Liver (tissue), 9 donors: ENCODE data around the gene COMMD6. TPM values are rescaled to one million over a fixed set of nuclear protein-coding genes. Genes with fewer than 3 reads are reported as not detected.

Source experiments
- DNase-seq: peaks from one replicate; pipeline ENCODE4 v3.0.0-alpha.2; 2017; ENCODE audit warnings: low spot score
- H3K27ac ChIP-seq, 2 donors: one replicate each; pipeline ENCODE4 v1.7.0; 2013; ENCODE audit warnings: inconsistent platforms in 2 of 2, low read length in 2 of 2, control low read depth in 1 of 2, low read depth in 1 of 2, mild to moderate bottlenecking in 1 of 2
- H3K27me3 ChIP-seq, 4 donors: one replicate each; pipeline versions ENCODE4 v1.6.1 to v1.7.0; 2013; ENCODE audit warnings: low read length in 3 of 4, inconsistent platforms in 1 of 4, mild to moderate bottlenecking in 1 of 4, moderate library complexity in 1 of 4; ENCODE audit not compliant: control insufficient read depth in 4 of 4, insufficient read depth in 4 of 4
- H3K36me3 ChIP-seq, 4 donors: one replicate each; pipeline versions ENCODE4 v1.6.1 to v1.7.0; 2013; ENCODE audit warnings: low read length in 3 of 4, mild to moderate bottlenecking in 3 of 4, low read depth in 1 of 4, moderate library complexity in 1 of 4; ENCODE audit not compliant: control insufficient read depth in 4 of 4, insufficient read depth in 3 of 4
- H3K4me1 ChIP-seq, 4 donors: one replicate each; pipeline versions ENCODE4 v1.6.1 to v1.7.0; 2013; ENCODE audit warnings: low read length in 3 of 4, mild to moderate bottlenecking in 3 of 4, moderate library complexity in 1 of 4; ENCODE audit not compliant: control insufficient read depth in 4 of 4, insufficient read depth in 4 of 4
- H3K4me3 ChIP-seq, 3 donors: one replicate each; pipeline versions ENCODE4 v1.6.1 to v1.7.0; 2013; ENCODE audit warnings: low read length in 3 of 3, control low read depth in 1 of 3, low read depth in 1 of 3, mild to moderate bottlenecking in 1 of 3
- H3K9ac ChIP-seq, 2 donors: one replicate each; pipeline ENCODE4 v1.7.0; 2013; ENCODE audit warnings: low read length in 2 of 2, mild to moderate bottlenecking in 2 of 2, moderate library complexity in 2 of 2, control low read depth in 1 of 2, low read depth in 1 of 2
- H3K9me3 ChIP-seq, 4 donors: one replicate each; pipeline versions ENCODE4 v1.6.1 to v1.7.0; 2013; ENCODE audit warnings: low read length in 3 of 4; ENCODE audit not compliant: control insufficient read depth in 4 of 4
- ATF3 ChIP-seq: IDR thresholded peaks from 2 replicates; pipeline ENCODE4 v1.6.1; 2016; ENCODE audit warnings: antibody characterized with exemption
- CTCF ChIP-seq: fragments of 150-350 bp; IDR thresholded peaks from 2 replicates; pipeline ENCODE4 v1.5.1; 2017; ENCODE audit warnings: improper control_type of control experiment, low read depth, low read length; ENCODE audit not compliant: missing input control
- EGR1 ChIP-seq, 2 donors: IDR thresholded peaks; 2 replicates each; pipeline ENCODE4 v1.6.1; 2016 to 2018; ENCODE audit warnings: antibody characterized with exemption in 2 of 2, low read depth in 2 of 2
- FOXA1 ChIP-seq: IDR thresholded peaks from 2 replicates; pipeline ENCODE4 v1.6.1; 2016; ENCODE audit warnings: antibody characterized with exemption
- FOXA2 ChIP-seq: IDR thresholded peaks from 2 replicates; pipeline ENCODE4 v1.6.1; 2016; ENCODE audit warnings: antibody characterized with exemption
- GABPA ChIP-seq, 2 donors: IDR thresholded peaks in 1 of 2; conservative IDR thresholded peaks in 1 of 2; 2 replicates each; pipeline ENCODE4 v1.6.1; 2016; ENCODE audit warnings: antibody characterized with exemption in 2 of 2, mild to moderate bottlenecking in 1 of 2, moderate library complexity in 1 of 2
- HNF4A ChIP-seq, 2 donors: conservative IDR thresholded peaks; 2 replicates each; pipeline ENCODE4 v1.6.1; 2016; ENCODE audit warnings: antibody characterized with exemption in 2 of 2, mild to moderate bottlenecking in 2 of 2
- HNF4G ChIP-seq: IDR thresholded peaks from 2 replicates; pipeline ENCODE4 v1.6.1; 2016; ENCODE audit warnings: antibody characterized with exemption
- JUND ChIP-seq, 2 donors: IDR thresholded peaks; 2 replicates each; pipeline ENCODE4 v1.6.1; 2016; ENCODE audit warnings: antibody characterized with exemption in 2 of 2
- MAX ChIP-seq: IDR thresholded peaks from 2 replicates; pipeline ENCODE4 v1.6.1; 2016; ENCODE audit warnings: antibody characterized with exemption
- NR2F2 ChIP-seq: IDR thresholded peaks from 2 replicates; pipeline ENCODE4 v1.6.1; 2016; ENCODE audit warnings: antibody characterized with exemption
- RAD21 ChIP-seq, 2 donors: IDR thresholded peaks; 2 replicates each; pipeline ENCODE4 v1.6.1; 2016; ENCODE audit warnings: antibody characterized with exemption in 2 of 2, mild to moderate bottlenecking in 2 of 2
- RXRA ChIP-seq, 2 donors: IDR thresholded peaks; 2 replicates each; pipeline ENCODE4 v1.6.1; 2017 to 2018; ENCODE audit warnings: antibody characterized with exemption in 2 of 2, mild to moderate bottlenecking in 1 of 2
- SP1 ChIP-seq: IDR thresholded peaks from 2 replicates; pipeline ENCODE4 v1.6.1; 2018; ENCODE audit warnings: antibody characterized with exemption, mild to moderate bottlenecking
- TAF1 ChIP-seq: conservative IDR thresholded peaks from 2 replicates; pipeline ENCODE4 v1.6.1; 2016; ENCODE audit warnings: antibody characterized with exemption, mild to moderate bottlenecking
- YY1 ChIP-seq: IDR thresholded peaks from 2 replicates; pipeline ENCODE4 v1.6.1; 2016; ENCODE audit warnings: antibody characterized with exemption, mild to moderate bottlenecking
- WGBS: extraction: QIAGEN DNeasy Blood & Tissue Kit; methylation state at CpG from one replicate; pipeline ENCODE4 v1.1.7; 2013; 5-methylcytosine and 5-hydroxymethylcytosine counted together
- polyA plus RNA-seq, 2 donors: library from polyadenylated mRNA; stranded (reverse) in 1 of 2; unstranded in 1 of 2; fragments of 200-250 nt in 1 of 2; fragments of >200 nt in 1 of 2; fragmentation: Nextera tagmentation in 1 of 2; extraction: Ambion mirVana in 1 of 2; gene quantifications; one replicate each; pipeline versions ENCODE4 v1.2.1 to v1.2.3, GENCODE V29; 2013 to 2015
- total RNA-seq, 2 donors: library from RNA; depleted of rRNA; stranded (reverse); fragments of >200 nt; gene quantifications; one replicate each; pipeline ENCODE4 v1.2.3, GENCODE V29; 2014
- TF ChIP-seq, protein P1 (sequence below): IDR thresholded peaks from 2 replicates; pipeline ENCODE4 v1.6.1; 2016; ENCODE audit warnings: antibody characterized with exemption
- TF ChIP-seq, protein P2 (sequence below): IDR thresholded peaks from 2 replicates; pipeline ENCODE4 v1.6.1; 2016; ENCODE audit warnings: antibody characterized with exemption, mild to moderate bottlenecking
- donor health status: healthy.
- donor health status: healthy.
- donor health status: healthy.
- donor health status: healthy.
- donor health status: healthy.

The COMMD6 gene
- total and polyA plus RNA-seq, 4 donors = 10.1 to 149 (median 44.4) TPM

DNA sequence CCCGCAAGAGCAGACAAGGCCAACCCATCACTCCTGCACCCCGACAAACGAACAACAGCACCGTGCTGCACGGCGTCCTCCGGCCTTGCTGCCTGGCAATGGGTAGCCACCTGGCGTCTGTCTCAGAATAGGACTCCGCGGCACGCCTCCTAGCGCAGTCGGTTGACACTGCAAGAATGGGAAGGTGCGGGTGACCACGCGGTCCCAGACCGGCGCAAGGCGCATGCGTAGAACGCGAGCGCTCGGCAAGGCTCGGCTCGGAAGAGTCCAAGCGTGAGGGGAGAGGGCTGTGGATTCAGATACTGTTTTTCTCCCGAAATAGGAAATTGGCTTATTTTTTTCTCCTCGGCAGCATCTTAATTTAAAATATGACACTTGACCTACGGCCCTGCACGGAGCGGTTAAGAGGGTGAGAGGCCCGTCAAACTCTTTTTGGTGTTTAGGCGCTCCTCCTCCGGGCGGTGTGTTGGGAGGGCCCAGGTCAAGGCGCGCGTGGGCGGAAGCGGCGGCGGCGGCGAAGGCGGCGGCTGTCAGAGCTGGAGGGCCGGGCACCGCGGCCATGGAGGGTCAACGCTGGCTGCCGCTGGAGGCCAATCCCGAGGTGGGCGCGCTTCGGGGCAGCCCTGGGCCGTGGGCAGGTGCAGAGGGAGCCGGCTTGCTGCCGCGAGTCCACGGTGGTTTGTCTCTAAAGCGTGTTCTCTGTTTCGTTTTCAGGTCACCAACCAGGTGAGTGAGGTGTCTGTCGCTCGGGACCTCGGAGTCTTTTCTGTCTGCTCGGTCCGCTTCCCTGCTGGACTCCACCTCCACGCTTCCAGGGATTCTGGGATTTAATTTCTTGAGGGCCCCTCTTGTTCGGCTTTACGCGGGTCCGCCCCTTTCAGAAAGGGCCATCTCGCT is 11.9 kb upstream of the COMMD6 start, which contains the start of gene UCHL3:
Gene UCHL3 (plus strand): TSS at position 530 of the 897 bp plus-strand sequence. CDS start 30 bp downstream, at position 560.
- peaks cover 0 to 16% (median 8%) of the 10 kb centered on the region in 4 donors for H3K4me1 ChIP-seq
- peaks cover 0 to 4% (median 0%) of the 10 kb centered on the region in 4 donors for H3K36me3 ChIP-seq
- no peaks in the 10 kb centered on the region for H3K9me3 ChIP-seq
- H3K4me3 ChIP-seq = peak within 1 kb of the TSS; percentile 77 to 97 (median 82)
- peak within 1 kb of the TSS; percentile 73 to 78 for H3K9ac ChIP-seq
- peak; percentile 95 for DNase-seq
- under 1% methylated on average over 74 of the region's 74 CpGs for WGBS
- peak; percentile 59 for TF ChIP-seq SP1
- TF ChIP-seq YY1 = peak; percentile 59
- TF ChIP-seq, protein P1, sequence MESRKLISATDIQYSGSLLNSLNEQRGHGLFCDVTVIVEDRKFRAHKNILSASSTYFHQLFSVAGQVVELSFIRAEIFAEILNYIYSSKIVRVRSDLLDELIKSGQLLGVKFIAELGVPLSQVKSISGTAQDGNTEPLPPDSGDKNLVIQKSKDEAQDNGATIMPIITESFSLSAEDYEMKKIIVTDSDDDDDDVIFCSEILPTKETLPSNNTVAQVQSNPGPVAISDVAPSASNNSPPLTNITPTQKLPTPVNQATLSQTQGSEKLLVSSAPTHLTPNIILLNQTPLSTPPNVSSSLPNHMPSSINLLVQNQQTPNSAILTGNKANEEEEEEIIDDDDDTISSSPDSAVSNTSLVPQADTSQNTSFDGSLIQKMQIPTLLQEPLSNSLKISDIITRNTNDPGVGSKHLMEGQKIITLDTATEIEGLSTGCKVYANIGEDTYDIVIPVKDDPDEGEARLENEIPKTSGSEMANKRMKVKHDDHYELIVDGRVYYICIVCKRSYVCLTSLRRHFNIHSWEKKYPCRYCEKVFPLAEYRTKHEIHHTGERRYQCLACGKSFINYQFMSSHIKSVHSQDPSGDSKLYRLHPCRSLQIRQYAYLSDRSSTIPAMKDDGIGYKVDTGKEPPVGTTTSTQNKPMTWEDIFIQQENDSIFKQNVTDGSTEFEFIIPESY = no peak
- no peak for TF ChIP-seq ATF3
- no peak for TF ChIP-seq HNF4G
- no peak for TF ChIP-seq NR2F2
- peak; percentile 2 to 27 for TF ChIP-seq RXRA (IDR thresholded peaks at IDR 0.05)
- peak; percentile 81 to 86 for TF ChIP-seq RAD21 (IDR thresholded peaks at IDR 0.05)
- peak; percentile 26 for TF ChIP-seq FOXA2
- no peak for TF ChIP-seq TAF1
- TF ChIP-seq JUND (IDR thresholded peaks at IDR 0.05) = no peak
- peak; percentile 93 for TF ChIP-seq CTCF
- peak; percentile 95 for TF ChIP-seq MAX
- TF ChIP-seq FOXA1 = no peak
- peak in 1 of 2 donors; percentile 34 for TF ChIP-seq GABPA (IDR thresholded peaks at IDR 0.05 in 1 of 2, conservative IDR thresholded peaks at IDR 0.05 in 1 of 2)
- TF ChIP-seq EGR1 (IDR thresholded peaks at IDR 0.05; ENCODE audit: low read depth in 2 of 2) = peak; percentile 99
- TF ChIP-seq, protein P2, sequence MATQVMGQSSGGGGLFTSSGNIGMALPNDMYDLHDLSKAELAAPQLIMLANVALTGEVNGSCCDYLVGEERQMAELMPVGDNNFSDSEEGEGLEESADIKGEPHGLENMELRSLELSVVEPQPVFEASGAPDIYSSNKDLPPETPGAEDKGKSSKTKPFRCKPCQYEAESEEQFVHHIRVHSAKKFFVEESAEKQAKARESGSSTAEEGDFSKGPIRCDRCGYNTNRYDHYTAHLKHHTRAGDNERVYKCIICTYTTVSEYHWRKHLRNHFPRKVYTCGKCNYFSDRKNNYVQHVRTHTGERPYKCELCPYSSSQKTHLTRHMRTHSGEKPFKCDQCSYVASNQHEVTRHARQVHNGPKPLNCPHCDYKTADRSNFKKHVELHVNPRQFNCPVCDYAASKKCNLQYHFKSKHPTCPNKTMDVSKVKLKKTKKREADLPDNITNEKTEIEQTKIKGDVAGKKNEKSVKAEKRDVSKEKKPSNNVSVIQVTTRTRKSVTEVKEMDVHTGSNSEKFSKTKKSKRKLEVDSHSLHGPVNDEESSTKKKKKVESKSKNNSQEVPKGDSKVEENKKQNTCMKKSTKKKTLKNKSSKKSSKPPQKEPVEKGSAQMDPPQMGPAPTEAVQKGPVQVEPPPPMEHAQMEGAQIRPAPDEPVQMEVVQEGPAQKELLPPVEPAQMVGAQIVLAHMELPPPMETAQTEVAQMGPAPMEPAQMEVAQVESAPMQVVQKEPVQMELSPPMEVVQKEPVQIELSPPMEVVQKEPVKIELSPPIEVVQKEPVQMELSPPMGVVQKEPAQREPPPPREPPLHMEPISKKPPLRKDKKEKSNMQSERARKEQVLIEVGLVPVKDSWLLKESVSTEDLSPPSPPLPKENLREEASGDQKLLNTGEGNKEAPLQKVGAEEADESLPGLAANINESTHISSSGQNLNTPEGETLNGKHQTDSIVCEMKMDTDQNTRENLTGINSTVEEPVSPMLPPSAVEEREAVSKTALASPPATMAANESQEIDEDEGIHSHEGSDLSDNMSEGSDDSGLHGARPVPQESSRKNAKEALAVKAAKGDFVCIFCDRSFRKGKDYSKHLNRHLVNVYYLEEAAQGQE = no peak
- peak; percentile 11 to 24 for TF ChIP-seq HNF4A (conservative IDR thresholded peaks at IDR 0.05)
- H3K27me3 ChIP-seq = no peaks in the 10 kb centered on the region
- H3K27ac ChIP-seq = peak within 1 kb of the TSS; percentile 82
